Fibroblast of skin of left quadriceps (primary cell): ENCODE results near the gene SOX30.

ENCODE experiments used
- DNase-seq, 2 experiments: peaks; one replicate each; pipeline ENCODE4 v3.0.0-alpha.2; 2013; ENCODE audit warnings: low read depth in 2 of 2

SOX30 gene

DNA sequence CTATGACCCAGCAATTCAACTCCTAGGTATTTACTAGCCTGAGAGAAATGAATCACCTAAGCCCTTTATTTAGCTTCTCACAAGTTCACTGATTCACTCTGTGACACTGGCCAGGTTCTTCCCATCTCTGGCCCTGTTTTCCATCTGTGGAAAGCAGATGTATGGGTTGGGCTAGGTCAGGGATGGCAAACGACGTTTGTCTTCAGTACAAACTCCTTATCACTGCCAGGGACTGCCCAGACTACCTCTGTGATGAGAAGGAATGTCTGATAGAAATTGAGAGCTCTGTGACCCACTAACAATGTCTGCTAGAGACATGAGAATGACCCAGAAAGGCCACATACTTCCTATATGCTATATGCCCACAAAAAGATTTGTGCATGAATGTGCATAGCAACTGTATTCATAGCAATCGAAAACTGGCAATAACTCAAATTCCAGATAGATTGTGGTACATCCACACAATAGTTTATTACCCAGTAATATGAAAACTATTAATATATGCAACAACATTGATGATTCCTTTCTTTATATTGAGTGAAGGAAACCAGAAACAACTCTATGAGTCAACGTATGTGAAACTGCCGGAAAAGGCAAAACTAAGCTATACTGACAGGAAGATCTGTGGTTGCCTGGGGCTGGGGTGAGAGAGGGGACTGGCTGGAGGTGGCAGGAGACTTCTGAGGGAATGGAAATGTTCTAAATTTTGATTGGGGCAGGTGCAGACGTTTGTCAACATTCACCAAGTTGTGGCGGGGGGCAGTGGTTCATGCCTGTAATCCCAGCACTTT, 44.7 kb downstream of the SOX30 start:
- DNase-seq: peak; percentile 53 to 59

- DNase-seq: no peak
These were observed 46.2 kb downstream of the SOX30 start for GRCh38 chr5:157606046-157606445.

DNA sequence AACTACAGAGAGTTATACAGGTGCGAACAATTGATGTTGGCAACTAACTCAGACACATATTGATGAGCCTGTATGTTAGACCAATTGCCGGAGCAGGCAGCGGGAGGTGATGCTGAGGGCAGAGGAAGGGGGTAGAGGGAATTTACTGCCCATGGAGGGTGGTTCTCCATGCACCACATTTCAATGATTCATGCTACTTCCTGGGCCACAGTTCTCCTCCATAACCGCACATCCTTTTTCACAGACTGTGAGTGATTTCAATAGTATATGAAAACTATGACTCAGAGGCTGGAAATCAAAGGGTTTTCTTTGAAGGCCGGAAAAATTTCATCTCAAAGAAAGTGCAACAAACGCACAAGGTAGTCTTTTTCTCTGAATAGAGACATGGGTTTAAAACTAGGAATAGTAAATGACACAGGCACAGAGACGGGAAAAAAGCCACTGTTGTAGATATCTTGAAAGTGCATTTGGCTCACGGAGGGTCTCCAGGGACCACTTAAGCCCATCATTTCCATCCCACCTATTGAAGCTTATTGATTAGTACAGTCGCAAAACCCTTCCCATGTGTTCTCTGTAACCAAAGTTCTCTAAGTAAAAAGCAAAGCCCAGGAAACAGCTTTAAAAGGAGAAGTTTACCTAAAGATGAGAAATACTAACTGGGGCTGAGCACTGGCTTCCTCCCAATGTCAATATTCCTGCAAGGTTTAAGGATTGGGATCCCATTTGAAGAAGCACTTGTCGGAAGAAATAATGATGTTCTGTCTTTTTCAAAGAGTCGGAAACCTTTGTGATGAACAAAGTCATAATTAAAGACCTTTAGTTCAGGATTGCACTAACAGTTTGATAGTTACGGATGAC, 48.7 kb downstream of the SOX30 start:
- DNase-seq: peak; percentile 60 to 64

- DNase-seq: no peak
These were observed 49.7 kb downstream of the SOX30 start for GRCh38 chr5:157602505-157602904.

DNA sequence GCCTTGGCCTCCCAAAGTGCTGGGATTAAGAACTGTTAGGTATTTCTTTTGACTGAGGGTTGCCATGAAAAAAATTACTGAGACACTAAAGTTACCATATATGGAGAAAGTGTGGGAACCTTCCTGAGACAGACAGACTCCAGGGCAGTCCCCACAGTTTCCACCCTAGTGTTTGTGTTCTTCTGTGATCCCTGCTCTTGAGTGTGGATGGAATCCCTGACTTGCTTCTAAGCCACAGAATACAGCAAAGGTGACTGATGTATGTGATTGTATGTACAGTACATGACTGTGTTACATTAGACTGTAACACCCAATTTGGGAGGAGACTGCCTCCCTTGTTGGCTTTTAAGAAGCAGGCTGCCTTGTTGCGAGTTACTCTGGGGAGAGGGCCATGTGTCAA, 52.0 kb downstream of the SOX30 start:
- no peak for DNase-seq

- DNase-seq: no peak
These were observed 52.7 kb downstream of the SOX30 start for GRCh38 chr5:157599565-157599964.

DNA sequence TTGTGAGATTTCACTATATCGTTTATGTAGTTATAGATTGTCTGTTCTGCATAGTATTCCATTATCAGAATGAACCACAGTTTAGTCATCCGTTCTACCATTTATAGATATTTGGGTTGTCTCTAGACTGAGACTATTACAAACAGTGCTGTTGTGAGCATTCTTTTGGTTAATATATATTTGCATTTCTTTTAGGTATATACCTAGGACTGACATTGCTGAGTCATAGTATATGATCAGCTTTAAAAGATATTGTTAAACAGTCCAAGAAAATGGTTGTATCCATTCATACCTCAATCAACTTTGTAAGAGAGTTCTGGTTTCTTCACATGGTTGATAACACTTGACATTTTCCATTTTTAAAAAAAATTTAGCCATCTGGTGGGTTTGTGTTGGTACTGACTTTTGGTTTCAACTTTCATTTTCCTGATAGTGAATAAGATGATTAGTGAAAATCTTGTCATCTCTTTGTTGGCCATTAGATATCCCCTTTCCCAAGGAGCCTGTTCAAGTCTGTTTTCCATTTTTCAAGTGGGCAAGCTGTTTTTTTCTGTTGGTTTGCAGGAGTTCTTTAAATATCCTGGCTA, 53.8 kb downstream of the SOX30 start:
- no peak for DNase-seq

- DNase-seq: no peak
These were observed 55.0 kb downstream of the SOX30 start for GRCh38 chr5:157597277-157597676.

DNA sequence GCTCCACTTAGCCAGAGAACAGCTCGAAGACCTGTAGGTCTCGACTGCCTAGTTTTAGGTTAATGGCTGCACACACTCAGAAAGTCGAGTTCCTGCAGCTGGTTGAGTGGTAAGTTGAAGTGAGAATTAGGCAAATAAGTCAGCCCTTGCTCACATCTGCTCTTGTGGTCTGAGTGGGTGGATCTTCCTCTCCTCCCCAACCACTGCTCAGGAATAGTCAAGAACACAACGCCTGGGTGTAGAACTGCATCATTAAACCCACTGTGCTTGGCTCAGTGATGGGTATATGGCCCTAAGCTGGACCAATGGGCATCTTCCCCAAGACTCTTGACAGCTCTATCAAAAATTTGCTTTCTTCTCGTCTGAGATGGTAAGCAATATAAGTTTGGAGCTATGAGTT, 55.8 kb downstream of the SOX30 start:
- DNase-seq: no peak

DNA sequence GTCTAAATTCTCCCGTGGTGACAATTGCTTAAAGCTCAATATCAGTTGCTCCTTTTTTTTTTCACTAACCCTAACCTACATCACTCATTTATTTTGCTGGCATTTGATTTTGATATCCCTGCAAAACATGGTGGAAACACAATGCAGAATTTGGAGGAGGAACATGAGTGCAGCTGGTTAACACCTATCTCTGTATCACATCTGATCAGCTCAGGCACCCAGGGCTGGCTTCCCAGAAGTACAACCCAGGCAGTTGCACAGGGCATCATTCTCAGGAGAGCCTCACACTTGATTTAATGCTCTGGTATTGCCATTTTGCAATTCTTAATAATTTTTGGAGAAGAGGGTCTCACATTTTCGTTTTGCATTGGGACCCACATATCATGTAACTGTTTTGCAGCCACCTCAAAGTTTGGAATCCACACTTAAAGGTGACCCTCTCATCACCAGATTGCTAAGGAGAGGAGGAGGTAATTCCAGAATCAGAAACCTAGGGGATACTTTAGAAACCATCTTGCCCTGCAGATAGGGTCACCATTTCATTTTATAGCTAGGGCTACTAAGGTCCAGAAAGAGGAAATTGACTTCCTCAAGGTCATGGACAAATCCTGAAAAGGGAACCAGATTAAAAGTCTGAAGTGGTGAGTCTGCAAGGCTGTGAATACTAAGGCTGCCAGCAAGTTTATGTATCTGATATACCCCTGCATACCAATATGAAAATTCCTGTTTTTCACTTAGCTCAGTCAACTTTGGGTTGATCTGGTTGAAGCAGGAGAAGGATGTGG, 57.4 kb downstream of the SOX30 start:
- no peak for DNase-seq

- no peak for DNase-seq
These were observed 58.0 kb downstream of the SOX30 start for GRCh38 chr5:157594257-157594656.

DNA sequence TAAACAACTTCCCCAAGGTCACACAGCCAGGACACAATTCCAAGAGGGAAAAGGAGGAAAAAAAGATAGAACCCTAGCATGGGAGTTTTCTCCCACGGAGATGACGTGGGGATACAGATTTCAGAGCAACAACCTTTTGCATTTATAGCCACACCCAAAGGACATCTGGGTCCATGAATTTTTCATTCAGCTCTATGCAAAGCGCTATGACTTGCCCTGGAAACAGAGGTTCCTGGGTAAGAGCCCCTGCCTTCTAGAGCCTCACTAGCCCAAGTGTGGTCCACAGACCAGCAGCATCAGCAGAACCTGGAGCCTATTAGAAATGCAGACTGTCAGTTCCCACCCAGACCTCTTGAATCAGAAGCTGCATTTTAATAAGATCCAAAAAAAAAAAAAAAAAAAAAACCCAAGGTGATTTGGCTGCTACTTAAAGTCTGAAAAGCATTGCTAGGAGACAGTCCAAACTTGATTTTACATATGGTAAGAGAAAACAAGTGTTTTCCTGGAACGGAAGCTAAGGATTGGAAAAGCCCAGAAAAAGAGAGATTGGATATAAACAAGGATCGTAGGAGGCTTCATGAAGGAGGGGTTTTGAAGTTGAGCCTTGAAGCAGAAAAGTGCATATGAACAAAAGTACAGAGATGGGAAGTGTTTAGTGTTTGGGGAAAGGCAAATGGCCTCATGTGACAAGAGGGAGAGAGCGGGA, 59.0 kb downstream of the SOX30 start:
- no peak for DNase-seq

- no peak for DNase-seq
These were observed 59.6 kb downstream of the SOX30 start for GRCh38 chr5:157592594-157592993.

- DNase-seq: no peak
These were observed 61.8 kb downstream of the SOX30 start for GRCh38 chr5:157590478-157590877.

DNA sequence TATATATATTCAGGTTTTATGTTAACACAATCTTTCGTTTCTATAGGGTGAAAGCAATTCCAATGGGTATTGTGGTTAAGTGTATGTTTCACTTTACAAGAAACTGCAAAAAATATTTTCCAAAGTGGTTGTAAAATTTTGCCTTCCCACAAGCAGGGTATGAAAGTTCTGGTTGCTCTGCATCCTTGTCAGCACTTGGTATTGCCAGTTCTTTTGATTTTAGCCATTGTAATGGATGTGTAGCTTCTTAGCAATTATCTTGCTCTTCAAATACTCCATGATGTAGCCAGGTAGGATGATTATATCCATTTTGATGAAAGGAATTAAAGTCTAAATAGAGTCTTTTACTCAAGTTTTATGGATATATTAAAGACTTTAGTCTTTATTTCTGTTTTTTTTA, 67.6 kb downstream of the SOX30 start:
- DNase-seq: no peak

GRCh38 chr5:157582731-157583620, 69.3 kb downstream of the SOX30 start:
- DNase-seq: no peak

DNA sequence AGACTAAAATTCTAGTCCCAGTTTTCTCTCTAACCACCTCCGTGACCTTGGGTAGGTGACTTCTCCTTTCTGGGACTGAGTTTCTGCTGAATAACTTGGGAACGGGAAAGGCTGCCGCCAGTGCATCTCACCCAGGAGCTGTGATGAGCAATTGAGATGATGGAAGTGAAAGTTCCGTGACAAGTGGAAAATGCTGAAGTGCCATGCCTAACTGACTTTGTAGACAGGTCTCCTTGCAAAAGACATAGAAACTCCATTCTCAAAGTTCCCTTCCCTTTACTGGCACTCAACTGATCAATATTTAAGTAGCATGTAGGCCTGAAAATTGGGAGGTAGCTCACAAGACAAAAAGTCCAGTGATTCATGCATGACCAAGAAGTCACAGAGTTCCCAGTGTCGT, 70.3 kb downstream of the SOX30 start:
- DNase-seq: no peak

GRCh38 chr5:157578079-157578780, 74.0 kb downstream of the SOX30 start:
- DNase-seq: no peak

- no peak for DNase-seq
These were observed 75.6 kb downstream of the SOX30 start for GRCh38 chr5:157576678-157577077.
